Measurements from ENCODE around the gene IQCE. TPM values are rescaled to one million over a fixed set of nuclear protein-coding genes. Genes with fewer than 3 reads are reported as not detected.

The IQCE gene
- total RNA-seq, 4 donors from 2014 or later: 9.7 to 23.5 (median 15.6) TPM

- 98 to 100% methylated on average over 1 to 8 of the region's 23 CpGs for whole genome bisulfite sequencing, 2 donors (ENCODE audit: low coverage in 1 of 2)
- H3K27ac ChIP-seq: no peak overlapping the region
- peak; percentile 25 for ATAC-seq
- TF ChIP-seq POLR2AphosphoS5 (IDR thresholded peaks at IDR 0.05): no peak
- TF ChIP-seq CTCF (IDR thresholded peaks at IDR 0.05): no peak
- TF ChIP-seq POLR2A (IDR thresholded peaks at IDR 0.05): no peak
- H3K36me3 ChIP-seq: peaks cover 0 to 96% of the 10 kb centered on the region in 2 donors
- no peaks in the 10 kb centered on the region for H3K27me3 ChIP-seq
- no peaks in the 10 kb centered on the region for H3K4me1 ChIP-seq
- H3K4me3 ChIP-seq: no peak overlapping the region
- no peaks in the 10 kb centered on the region for H3K9me3 ChIP-seq
Measured at GRCh38 chr7:2592375-2592865, 33.6 kb downstream of the IQCE start.

- WGBS, 2 donors (ENCODE audit: low coverage in 1 of 2): 86 to 94% methylated on average over 13 to 16 of the region's 38 CpGs
Measured at GRCh38 chr7:2593036-2593727, 34.4 kb downstream of the IQCE start.

GRCh38 chr7:2594599-2594998 lies 35.8 kb downstream of the IQCE start:
- Histone ChIP-seq H3K4me1 (no peaks in the 10 kb centered on the region), H3K36me3 (peaks cover 0 to 98% of the 10 kb centered on the region in 2 donors), H3K4me3 (no peak overlapping the region), H3K9me3 (no peaks in the 10 kb centered on the region), H3K27ac (no peak overlapping the region), H3K27me3 (no peaks in the 10 kb centered on the region)
- ATAC-seq: no peak
- 94% methylated on average over 4 of the region's 10 CpGs; no CpG with 5 or more reads in 1 of the 2 donors for WGBS, 2 donors (ENCODE audit: low coverage in 1 of 2)
- TF ChIP-seq CTCF (IDR thresholded peaks at IDR 0.05): no peak
- no peak for TF ChIP-seq POLR2AphosphoS5 (IDR thresholded peaks at IDR 0.05)
- TF ChIP-seq EP300 (IDR thresholded peaks at IDR 0.05): no peak
- TF ChIP-seq POLR2A (IDR thresholded peaks at IDR 0.05): no peak

More at GRCh38 chr7:2593036-2593727, 34.4 kb downstream of the IQCE start:
- Histone ChIP-seq H3K9me3 (no peaks in the 10 kb centered on the region), H3K4me3 (no peak overlapping the region), H3K4me1 (no peaks in the 10 kb centered on the region), H3K36me3 (peaks cover 0 to 96% of the 10 kb centered on the region in 2 donors), H3K27ac (no peak overlapping the region), H3K27me3 (no peaks in the 10 kb centered on the region)
- no peak for ATAC-seq
- TF ChIP-seq POLR2A (IDR thresholded peaks at IDR 0.05) (no peak), POLR2AphosphoS5 (IDR thresholded peaks at IDR 0.05) (no peak), EP300 (IDR thresholded peaks at IDR 0.05) (no peak), CTCF (IDR thresholded peaks at IDR 0.05) (no peak)

GRCh38 chr7:2595258-2595860 lies 36.6 kb downstream of the IQCE start:
- no peaks in the 10 kb centered on the region for H3K9me3 ChIP-seq
- peaks cover 0 to 98% of the 10 kb centered on the region in 2 donors for H3K36me3 ChIP-seq
- WGBS, 2 donors (ENCODE audit: low coverage in 1 of 2): 89% methylated on average over 4 of the region's 27 CpGs; no CpG with 5 or more reads in 1 of the 2 donors

More at GRCh38 chr7:2595258-2595860, 36.6 kb downstream of the IQCE start:
- H3K27me3 ChIP-seq: no peaks in the 10 kb centered on the region
- no peak for TF ChIP-seq EP300 (IDR thresholded peaks at IDR 0.05)
- TF ChIP-seq CTCF (IDR thresholded peaks at IDR 0.05): no peak
- TF ChIP-seq POLR2AphosphoS5 (IDR thresholded peaks at IDR 0.05): no peak
- no peak for TF ChIP-seq POLR2A (IDR thresholded peaks at IDR 0.05)
- ATAC-seq: no peak
- H3K4me1 ChIP-seq: no peaks in the 10 kb centered on the region
- no peak overlapping the region for H3K27ac ChIP-seq
- H3K4me3 ChIP-seq: no peak overlapping the region

All from gastroesophageal sphincter (tissue), 4 donors.